ENCODE data around the gene DNAJB13.

DNA sequence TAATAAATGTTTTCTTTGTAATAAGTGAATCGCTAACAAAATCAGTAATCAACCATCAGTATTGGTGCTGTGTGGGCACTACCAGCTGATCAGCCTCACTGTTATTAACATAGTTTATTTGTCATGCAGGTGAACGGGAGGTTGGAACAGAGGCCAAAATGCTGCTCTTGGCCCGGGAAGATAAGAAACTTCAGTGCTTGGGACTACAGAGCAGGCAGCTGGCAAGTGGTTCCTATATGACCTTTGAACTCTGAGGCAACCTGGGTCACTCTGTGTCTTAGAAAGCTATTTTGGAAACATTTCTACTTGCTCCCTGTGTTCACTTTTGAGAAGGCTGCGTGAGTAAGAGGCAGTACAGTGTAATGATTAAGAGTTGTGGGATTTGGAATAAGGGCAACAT lies 36.5 kb upstream of the DNAJB13 start:
- TF ChIP-seq, protein P1, sequence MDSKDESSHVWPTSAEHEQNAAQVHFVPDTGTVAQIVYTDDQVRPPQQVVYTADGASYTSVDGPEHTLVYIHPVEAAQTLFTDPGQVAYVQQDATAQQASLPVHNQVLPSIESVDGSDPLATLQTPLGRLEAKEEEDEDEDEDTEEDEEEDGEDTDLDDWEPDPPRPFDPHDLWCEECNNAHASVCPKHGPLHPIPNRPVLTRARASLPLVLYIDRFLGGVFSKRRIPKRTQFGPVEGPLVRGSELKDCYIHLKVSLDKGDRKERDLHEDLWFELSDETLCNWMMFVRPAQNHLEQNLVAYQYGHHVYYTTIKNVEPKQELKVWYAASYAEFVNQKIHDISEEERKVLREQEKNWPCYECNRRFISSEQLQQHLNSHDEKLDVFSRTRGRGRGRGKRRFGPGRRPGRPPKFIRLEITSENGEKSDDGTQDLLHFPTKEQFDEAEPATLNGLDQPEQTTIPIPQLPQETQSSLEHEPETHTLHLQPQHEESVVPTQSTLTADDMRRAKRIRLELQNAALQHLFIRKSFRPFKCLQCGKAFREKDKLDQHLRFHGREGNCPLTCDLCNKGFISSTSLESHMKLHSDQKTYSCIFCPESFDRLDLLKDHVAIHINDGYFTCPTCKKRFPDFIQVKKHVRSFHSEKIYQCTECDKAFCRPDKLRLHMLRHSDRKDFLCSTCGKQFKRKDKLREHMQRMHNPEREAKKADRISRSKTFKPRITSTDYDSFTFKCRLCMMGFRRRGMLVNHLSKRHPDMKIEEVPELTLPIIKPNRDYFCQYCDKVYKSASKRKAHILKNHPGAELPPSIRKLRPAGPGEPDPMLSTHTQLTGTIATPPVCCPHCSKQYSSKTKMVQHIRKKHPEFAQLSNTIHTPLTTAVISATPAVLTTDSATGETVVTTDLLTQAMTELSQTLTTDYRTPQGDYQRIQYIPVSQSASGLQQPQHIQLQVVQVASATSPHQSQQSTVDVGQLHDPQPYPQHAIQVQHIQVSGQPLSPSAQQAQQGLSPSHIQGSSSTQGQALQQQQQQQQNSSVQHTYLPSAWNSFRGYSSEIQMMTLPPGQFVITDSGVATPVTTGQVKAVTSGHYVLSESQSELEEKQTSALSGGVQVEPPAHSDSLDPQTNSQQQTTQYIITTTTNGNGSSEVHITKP (CRISPR knock-in tag; IDR thresholded peaks at IDR 0.05; ENCODE audit: low read depth), result no peak
- TF ChIP-seq ZBTB38 (CRISPR knock-in tag; IDR thresholded peaks at IDR 0.05) (no peak), ZNF232 (CRISPR knock-in tag; IDR thresholded peaks at IDR 0.05; ENCODE audit: borderline replicate concordance) (no peak), ZBTB21 (CRISPR knock-in tag; IDR thresholded peaks at IDR 0.05) (no peak)
- TF ChIP-seq, protein P2, sequence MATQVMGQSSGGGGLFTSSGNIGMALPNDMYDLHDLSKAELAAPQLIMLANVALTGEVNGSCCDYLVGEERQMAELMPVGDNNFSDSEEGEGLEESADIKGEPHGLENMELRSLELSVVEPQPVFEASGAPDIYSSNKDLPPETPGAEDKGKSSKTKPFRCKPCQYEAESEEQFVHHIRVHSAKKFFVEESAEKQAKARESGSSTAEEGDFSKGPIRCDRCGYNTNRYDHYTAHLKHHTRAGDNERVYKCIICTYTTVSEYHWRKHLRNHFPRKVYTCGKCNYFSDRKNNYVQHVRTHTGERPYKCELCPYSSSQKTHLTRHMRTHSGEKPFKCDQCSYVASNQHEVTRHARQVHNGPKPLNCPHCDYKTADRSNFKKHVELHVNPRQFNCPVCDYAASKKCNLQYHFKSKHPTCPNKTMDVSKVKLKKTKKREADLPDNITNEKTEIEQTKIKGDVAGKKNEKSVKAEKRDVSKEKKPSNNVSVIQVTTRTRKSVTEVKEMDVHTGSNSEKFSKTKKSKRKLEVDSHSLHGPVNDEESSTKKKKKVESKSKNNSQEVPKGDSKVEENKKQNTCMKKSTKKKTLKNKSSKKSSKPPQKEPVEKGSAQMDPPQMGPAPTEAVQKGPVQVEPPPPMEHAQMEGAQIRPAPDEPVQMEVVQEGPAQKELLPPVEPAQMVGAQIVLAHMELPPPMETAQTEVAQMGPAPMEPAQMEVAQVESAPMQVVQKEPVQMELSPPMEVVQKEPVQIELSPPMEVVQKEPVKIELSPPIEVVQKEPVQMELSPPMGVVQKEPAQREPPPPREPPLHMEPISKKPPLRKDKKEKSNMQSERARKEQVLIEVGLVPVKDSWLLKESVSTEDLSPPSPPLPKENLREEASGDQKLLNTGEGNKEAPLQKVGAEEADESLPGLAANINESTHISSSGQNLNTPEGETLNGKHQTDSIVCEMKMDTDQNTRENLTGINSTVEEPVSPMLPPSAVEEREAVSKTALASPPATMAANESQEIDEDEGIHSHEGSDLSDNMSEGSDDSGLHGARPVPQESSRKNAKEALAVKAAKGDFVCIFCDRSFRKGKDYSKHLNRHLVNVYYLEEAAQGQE (IDR thresholded peaks at IDR 0.05; ENCODE audit: borderline replicate concordance in 1 of 2, low read depth in 1 of 2, low read length in 2 of 2), result no peak
- TF ChIP-seq, protein P3, sequence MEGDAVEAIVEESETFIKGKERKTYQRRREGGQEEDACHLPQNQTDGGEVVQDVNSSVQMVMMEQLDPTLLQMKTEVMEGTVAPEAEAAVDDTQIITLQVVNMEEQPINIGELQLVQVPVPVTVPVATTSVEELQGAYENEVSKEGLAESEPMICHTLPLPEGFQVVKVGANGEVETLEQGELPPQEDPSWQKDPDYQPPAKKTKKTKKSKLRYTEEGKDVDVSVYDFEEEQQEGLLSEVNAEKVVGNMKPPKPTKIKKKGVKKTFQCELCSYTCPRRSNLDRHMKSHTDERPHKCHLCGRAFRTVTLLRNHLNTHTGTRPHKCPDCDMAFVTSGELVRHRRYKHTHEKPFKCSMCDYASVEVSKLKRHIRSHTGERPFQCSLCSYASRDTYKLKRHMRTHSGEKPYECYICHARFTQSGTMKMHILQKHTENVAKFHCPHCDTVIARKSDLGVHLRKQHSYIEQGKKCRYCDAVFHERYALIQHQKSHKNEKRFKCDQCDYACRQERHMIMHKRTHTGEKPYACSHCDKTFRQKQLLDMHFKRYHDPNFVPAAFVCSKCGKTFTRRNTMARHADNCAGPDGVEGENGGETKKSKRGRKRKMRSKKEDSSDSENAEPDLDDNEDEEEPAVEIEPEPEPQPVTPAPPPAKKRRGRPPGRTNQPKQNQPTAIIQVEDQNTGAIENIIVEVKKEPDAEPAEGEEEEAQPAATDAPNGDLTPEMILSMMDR (CRISPR knock-in tag; IDR thresholded peaks at IDR 0.05), result no peak

Data from HepG2 (cell line).